Ishikawa (cell line): ENCODE measurements around the gene PRKCZ.
A peak's percentile ranks its signal among the peaks of the same experiment; 100 is the strongest.

Experiments
- CEBPB ChIP-seq: IDR thresholded peaks from 2 replicates; pipeline ENCODE4 v1.6.1; 2012
- CREB1 ChIP-seq: IDR thresholded peaks from 2 replicates; pipeline ENCODE4 v1.6.1; 2012; ENCODE audit warnings: low read depth
- EGR1 ChIP-seq: IDR thresholded peaks from 2 replicates; pipeline ENCODE4 v1.6.1; 2012
- FOXM1 ChIP-seq: IDR thresholded peaks from 2 replicates; pipeline ENCODE4 v1.6.1; 2012; ENCODE audit warnings: low read depth, borderline replicate concordance
- MAX ChIP-seq: IDR thresholded peaks from 2 replicates; pipeline ENCODE4 v1.6.1; 2012
- NFIC ChIP-seq: IDR thresholded peaks from 2 replicates; pipeline ENCODE4 v1.6.1; 2012
- RAD21 ChIP-seq: IDR thresholded peaks from 2 replicates; pipeline ENCODE4 v1.6.1; 2012; ENCODE audit warnings: low read depth
- TAF1 ChIP-seq: IDR thresholded peaks from 2 replicates; pipeline ENCODE4 v1.6.1; 2012; ENCODE audit warnings: low read depth, mild to moderate bottlenecking
- TCF12 ChIP-seq: IDR thresholded peaks from 2 replicates; pipeline ENCODE4 v1.6.1; 2012; ENCODE audit warnings: low read depth
- TEAD4 ChIP-seq: IDR thresholded peaks from 2 replicates; pipeline ENCODE4 v1.6.1; 2012
- USF1 ChIP-seq: IDR thresholded peaks from 2 replicates; pipeline ENCODE4 v1.6.1; 2012
- YY1 ChIP-seq: IDR thresholded peaks from 2 replicates; pipeline ENCODE4 v1.6.1; 2012; ENCODE audit warnings: low read depth
- ZBTB7A ChIP-seq: IDR thresholded peaks from 2 replicates; pipeline ENCODE4 v1.6.1; 2012; ENCODE audit warnings: low read depth
- TF ChIP-seq, protein P1 (sequence below): IDR thresholded peaks from 2 replicates; pipeline ENCODE4 v1.6.1; 2012; ENCODE audit warnings: low read depth, mild to moderate bottlenecking

Gene PRKCZ

DNA sequence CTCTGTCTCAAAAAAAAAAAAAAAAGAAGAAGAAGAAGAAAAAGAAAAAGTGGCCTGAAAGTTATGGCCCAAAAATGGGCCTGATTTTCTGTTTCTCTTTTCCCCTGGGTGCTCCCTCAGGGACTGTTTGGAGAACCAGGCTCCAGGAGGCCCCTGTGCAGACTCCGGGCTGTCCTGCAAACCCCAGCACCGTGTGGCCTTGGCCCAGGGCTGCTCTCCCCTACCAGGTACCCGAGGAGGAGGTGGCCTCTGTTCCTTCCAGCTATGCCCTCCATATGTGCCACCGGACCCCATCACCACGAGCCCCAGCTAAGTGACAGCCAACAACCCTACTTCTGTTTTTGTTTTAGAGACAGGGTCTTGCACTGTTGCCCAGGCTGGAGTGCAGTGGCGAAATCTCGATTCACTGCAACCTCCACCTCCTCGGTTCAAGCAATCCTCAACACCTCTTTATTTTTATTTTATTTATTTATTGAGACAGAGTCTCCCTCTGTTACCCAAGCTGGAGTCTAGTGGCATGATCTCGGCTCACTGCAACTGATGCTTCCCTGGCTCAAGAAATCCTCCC, 151.9 kb downstream of the PRKCZ start:
- TF ChIP-seq YY1 = no peak
- TF ChIP-seq TCF12 = no peak
- no peak for TF ChIP-seq USF1
- TF ChIP-seq TAF1 = no peak

DNA sequence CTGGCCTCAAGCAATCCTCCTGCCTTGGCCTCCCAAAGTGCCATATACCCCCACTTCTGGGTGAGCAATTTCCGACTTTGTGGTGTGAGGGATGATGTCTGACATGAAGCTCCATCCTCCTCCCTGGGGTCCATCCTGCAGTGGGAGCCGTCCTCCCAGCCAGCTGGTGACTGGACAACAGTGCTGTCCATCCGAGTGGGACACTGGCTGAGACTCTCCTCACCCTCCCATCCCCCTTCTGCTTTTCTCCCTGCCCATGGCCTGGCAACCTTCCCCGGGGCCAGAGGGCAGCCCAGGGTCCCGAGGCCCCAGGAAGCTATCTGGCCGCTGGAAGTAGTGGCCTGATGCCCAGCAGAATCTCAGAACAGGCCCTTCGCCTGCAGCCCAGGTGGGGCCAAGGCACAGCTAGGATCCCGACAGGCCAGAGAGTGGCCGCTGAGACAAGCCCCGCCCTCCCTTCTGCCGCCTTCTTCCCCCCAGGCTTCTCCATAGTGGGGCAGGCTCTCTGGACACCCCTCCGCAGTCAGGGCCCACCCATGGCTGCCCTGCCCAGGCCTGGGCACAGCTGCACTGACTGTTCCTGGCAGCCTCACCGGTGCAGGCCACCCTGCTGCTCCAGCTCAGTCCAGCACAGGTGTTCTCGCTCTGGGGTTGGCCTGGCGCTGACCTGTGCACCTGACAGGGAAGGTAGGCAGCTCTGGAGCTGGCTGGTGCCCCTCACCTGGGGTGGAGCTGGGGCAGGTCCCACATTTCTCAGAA, 152.8 kb downstream of the PRKCZ start:
- TF ChIP-seq ZBTB7A (no peak), TCF12 (no peak), CREB1 (no peak), NFIC (no peak), CEBPB (no peak), RAD21 (no peak), FOXM1 (no peak), TAF1 (no peak), MAX (no peak), YY1 (no peak), USF1 (no peak), EGR1 (no peak)
- TF ChIP-seq, protein P1, sequence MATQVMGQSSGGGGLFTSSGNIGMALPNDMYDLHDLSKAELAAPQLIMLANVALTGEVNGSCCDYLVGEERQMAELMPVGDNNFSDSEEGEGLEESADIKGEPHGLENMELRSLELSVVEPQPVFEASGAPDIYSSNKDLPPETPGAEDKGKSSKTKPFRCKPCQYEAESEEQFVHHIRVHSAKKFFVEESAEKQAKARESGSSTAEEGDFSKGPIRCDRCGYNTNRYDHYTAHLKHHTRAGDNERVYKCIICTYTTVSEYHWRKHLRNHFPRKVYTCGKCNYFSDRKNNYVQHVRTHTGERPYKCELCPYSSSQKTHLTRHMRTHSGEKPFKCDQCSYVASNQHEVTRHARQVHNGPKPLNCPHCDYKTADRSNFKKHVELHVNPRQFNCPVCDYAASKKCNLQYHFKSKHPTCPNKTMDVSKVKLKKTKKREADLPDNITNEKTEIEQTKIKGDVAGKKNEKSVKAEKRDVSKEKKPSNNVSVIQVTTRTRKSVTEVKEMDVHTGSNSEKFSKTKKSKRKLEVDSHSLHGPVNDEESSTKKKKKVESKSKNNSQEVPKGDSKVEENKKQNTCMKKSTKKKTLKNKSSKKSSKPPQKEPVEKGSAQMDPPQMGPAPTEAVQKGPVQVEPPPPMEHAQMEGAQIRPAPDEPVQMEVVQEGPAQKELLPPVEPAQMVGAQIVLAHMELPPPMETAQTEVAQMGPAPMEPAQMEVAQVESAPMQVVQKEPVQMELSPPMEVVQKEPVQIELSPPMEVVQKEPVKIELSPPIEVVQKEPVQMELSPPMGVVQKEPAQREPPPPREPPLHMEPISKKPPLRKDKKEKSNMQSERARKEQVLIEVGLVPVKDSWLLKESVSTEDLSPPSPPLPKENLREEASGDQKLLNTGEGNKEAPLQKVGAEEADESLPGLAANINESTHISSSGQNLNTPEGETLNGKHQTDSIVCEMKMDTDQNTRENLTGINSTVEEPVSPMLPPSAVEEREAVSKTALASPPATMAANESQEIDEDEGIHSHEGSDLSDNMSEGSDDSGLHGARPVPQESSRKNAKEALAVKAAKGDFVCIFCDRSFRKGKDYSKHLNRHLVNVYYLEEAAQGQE = no peak

DNA sequence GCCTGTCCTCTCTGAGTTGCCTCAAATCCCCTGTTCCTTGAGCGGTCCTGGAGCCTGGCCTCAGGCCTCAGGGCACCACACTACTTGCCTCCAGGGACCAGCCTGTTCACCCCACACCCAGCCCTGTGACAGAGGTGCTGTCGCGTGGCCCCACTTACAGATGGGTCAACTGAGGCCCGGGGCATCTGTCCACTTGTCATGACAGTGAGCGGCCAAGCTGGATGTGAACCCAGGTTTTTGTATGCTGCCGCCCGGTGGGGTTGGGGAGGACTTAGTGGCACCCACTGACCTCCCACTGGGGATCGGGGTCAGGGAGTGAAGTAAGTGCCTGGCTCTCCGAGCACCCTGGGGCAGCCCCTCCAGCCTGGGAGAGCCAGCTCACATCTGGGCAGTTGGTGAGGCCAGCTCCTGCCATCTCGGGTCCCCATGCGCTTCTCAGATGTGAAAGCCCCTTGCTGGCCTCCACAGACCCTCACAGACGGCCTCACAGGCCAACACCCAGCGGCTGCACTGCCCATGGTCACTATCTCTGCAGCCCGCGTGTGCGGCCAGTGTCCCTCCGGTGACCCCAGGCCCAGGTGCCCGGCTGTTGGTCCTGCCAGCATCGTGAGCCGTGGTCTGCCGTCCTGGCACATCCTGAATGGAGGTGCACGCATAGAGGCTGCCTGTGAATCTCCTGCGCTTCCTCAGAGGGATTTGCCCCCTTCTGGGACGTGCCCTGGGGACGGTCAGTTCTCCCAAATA, 153.6 kb downstream of the PRKCZ start:
- no peak for TF ChIP-seq TCF12

- no peak for TF ChIP-seq RAD21
- no peak for TF ChIP-seq CEBPB
- no peak for TF ChIP-seq NFIC
- peak; percentile 44 for TF ChIP-seq USF1
- TF ChIP-seq, protein P1 = no peak
- no peak for TF ChIP-seq YY1
- no peak for TF ChIP-seq TEAD4
- no peak for TF ChIP-seq EGR1
- TF ChIP-seq TAF1 = 0 out of 2 replicates have a peak, but pooled peaks have one; percentile 41
- no peak; the same call in 1 of the 2 replicates for TF ChIP-seq MAX
- no peak for TF ChIP-seq FOXM1
- TF ChIP-seq TCF12 = no peak
- TF ChIP-seq ZBTB7A = peak; percentile 56; the same call in 1 of the 2 replicates
Observed at GRCh38 chr1:2204415-2205190, 154.4 kb downstream of the PRKCZ start.
